H9 (cell line): ENCODE data around the gene GEN1. TPM values are rescaled to one million over a fixed set of nuclear protein-coding genes. Genes with fewer than 3 reads are reported as not detected.

ENCODE experiments used
- DNase-seq: peaks from one replicate; pipeline ENCODE4 v3.0.0-alpha.2; 2017
- H2AFZ ChIP-seq: one replicate; pipeline ENCODE4 v1.6.1; 2013; ENCODE audit warnings: mild to moderate bottlenecking, low read length, control low read depth, moderate library complexity
- H2AK5ac ChIP-seq: 2 replicates; pipeline ENCODE4 v1.6.1; 2013; ENCODE audit warnings: low read length, control low read depth, mixed read lengths; ENCODE audit not compliant: insufficient read length
- H2BK120ac ChIP-seq: one replicate; pipeline ENCODE4 v1.6.1; 2013; ENCODE audit warnings: low read depth, mild to moderate bottlenecking, low read length, control low read depth, inconsistent platforms; ENCODE audit not compliant: poor library complexity, severe bottlenecking
- H2BK12ac ChIP-seq: 2 replicates; pipeline ENCODE4 v1.6.1; 2013; ENCODE audit warnings: low read length, control low read depth, mixed read lengths, low read depth; ENCODE audit not compliant: insufficient read length
- H2BK15ac ChIP-seq: 2 replicates; pipeline ENCODE4 v1.6.1; 2013; ENCODE audit warnings: low read depth, low read length, control low read depth
- H2BK20ac ChIP-seq: one replicate; pipeline ENCODE4 v1.6.1; 2013; ENCODE audit warnings: low read depth, mild to moderate bottlenecking, low read length, control low read depth, inconsistent platforms; ENCODE audit not compliant: poor library complexity, severe bottlenecking
- H2BK5ac ChIP-seq: 2 replicates; pipeline ENCODE4 v1.6.1; 2013; ENCODE audit warnings: low read length, control low read depth, mixed read lengths; ENCODE audit not compliant: insufficient read length
- H3K14ac ChIP-seq: 2 replicates; pipeline ENCODE4 v1.6.1; 2013; ENCODE audit warnings: low read length, control low read depth; ENCODE audit not compliant: insufficient read depth
- H3K18ac ChIP-seq: 2 replicates; pipeline ENCODE4 v1.6.1; 2013; ENCODE audit warnings: low read depth, mild to moderate bottlenecking, mixed read lengths, low read length, control low read depth; ENCODE audit not compliant: insufficient read length
- H3K23ac ChIP-seq: 2 replicates; pipeline ENCODE4 v1.6.1; 2013; ENCODE audit warnings: low read length, control low read depth, mixed read lengths, low read depth; ENCODE audit not compliant: insufficient read length
- H3K23me2 ChIP-seq: 2 replicates; pipeline ENCODE4 v1.6.1; 2013; ENCODE audit warnings: low read depth, mild to moderate bottlenecking, mixed read lengths, low read length, control low read depth; ENCODE audit not compliant: insufficient read length, poor library complexity, severe bottlenecking
- H3K27ac ChIP-seq: 2 replicates; pipeline ENCODE4 v1.5.1; 2013; ENCODE audit warnings: low read length, control low read depth, mixed read lengths, low read depth; ENCODE audit not compliant: insufficient read length
- H3K27me3 ChIP-seq: 2 replicates; pipeline ENCODE4 v1.6.1; 2013; ENCODE audit warnings: low read length, control low read depth, inconsistent platforms; ENCODE audit not compliant: insufficient read depth
- H3K4ac ChIP-seq: 2 replicates; pipeline ENCODE4 v1.6.1; 2013; ENCODE audit warnings: low read depth, mild to moderate bottlenecking, control low read depth, inconsistent platforms, low read length, moderate library complexity
- H3K4me1 ChIP-seq: 2 replicates; pipeline ENCODE4 v1.6.1; 2013; ENCODE audit warnings: low read length, control low read depth, inconsistent platforms; ENCODE audit not compliant: insufficient read depth
- H3K4me2 ChIP-seq: 2 replicates; pipeline ENCODE4 v1.6.1; 2013; ENCODE audit warnings: low read length, control low read depth, mixed read lengths; ENCODE audit not compliant: insufficient read length, insufficient read depth
- H3K56ac ChIP-seq: 2 replicates; pipeline ENCODE4 v1.6.1; 2013; ENCODE audit warnings: low read depth, mild to moderate bottlenecking, mixed read lengths, low read length, control low read depth; ENCODE audit not compliant: insufficient read length
- H3K79me1 ChIP-seq: 2 replicates; pipeline ENCODE4 v1.6.1; 2013; ENCODE audit warnings: low read depth, mild to moderate bottlenecking, moderate library complexity, low read length, control low read depth, inconsistent platforms; ENCODE audit not compliant: insufficient read depth, poor library complexity, severe bottlenecking
- H3K79me2 ChIP-seq: 2 replicates; pipeline ENCODE4 v1.6.1; 2013; ENCODE audit warnings: low read length, control low read depth, inconsistent platforms; ENCODE audit not compliant: insufficient read depth
- H3K9ac ChIP-seq: 2 replicates; pipeline ENCODE4 v1.6.1; 2013; ENCODE audit warnings: low read length, control low read depth, mixed read lengths; ENCODE audit not compliant: insufficient read length; ENCODE audit errors: extremely low read depth
- H3K9me3 ChIP-seq: one replicate; pipeline ENCODE4 v1.6.1; 2013; ENCODE audit warnings: low read depth, low read length, inconsistent platforms; ENCODE audit not compliant: control insufficient read depth
- H3T11ph ChIP-seq: one replicate; pipeline ENCODE4 v1.6.1; 2013; ENCODE audit warnings: mild to moderate bottlenecking, low read length, control low read depth, inconsistent platforms
- H4K20me1 ChIP-seq: one replicate; pipeline ENCODE4 v1.6.1; 2013; ENCODE audit not compliant: control insufficient read depth, insufficient read length, insufficient read depth
- H4K5ac ChIP-seq: 2 replicates; pipeline ENCODE4 v1.6.1; 2013; ENCODE audit warnings: low read depth, mild to moderate bottlenecking, mixed read lengths, low read length, control low read depth; ENCODE audit not compliant: insufficient read length
- H4K8ac ChIP-seq: replicated peaks from 2 replicates; pipeline ENCODE4 v1.6.1; 2013; ENCODE audit warnings: low read length, control low read depth, mixed read lengths, low read depth; ENCODE audit not compliant: insufficient read length
- H4K91ac ChIP-seq: 2 replicates; pipeline ENCODE4 v1.6.1; 2013; ENCODE audit warnings: low read depth, mild to moderate bottlenecking, moderate library complexity, mixed read lengths, low read length, control low read depth; ENCODE audit not compliant: insufficient read length
- H3K27ac Mint-ChIP-seq, 3 experiments: 2 replicates in 2 of 3; 3 replicates in 1 of 3; pipeline ENCODE4 v1.8.0; 2020 to 2021; ENCODE audit warnings: mixed read lengths in 3 of 3, mild to moderate bottlenecking in 1 of 3, moderate library complexity in 1 of 3
- H3K27me3 Mint-ChIP-seq: 2 replicates; pipeline ENCODE4 v1.8.0; 2021; ENCODE audit warnings: low read depth, mild to moderate bottlenecking, moderate library complexity, mixed read lengths
- H3K36me3 Mint-ChIP-seq, 3 experiments: 2 replicates in 2 of 3; 3 replicates in 1 of 3; pipeline ENCODE4 v1.8.0; 2020 to 2021; ENCODE audit warnings: low read depth in 3 of 3, mixed read lengths in 3 of 3; ENCODE audit not compliant: insufficient read depth in 1 of 3
- H3K4me1 Mint-ChIP-seq, 2 experiments: 2 replicates each; pipeline ENCODE4 v1.8.0; 2020; ENCODE audit warnings: mixed read lengths in 2 of 2
- H3K4me3 Mint-ChIP-seq, 2 experiments: 2 replicates in 1 of 2; 3 replicates in 1 of 2; pipeline ENCODE4 v1.8.0; 2020 to 2021; ENCODE audit warnings: mild to moderate bottlenecking in 2 of 2, mixed read lengths in 2 of 2, moderate library complexity in 1 of 2
- H3K9me3 Mint-ChIP-seq, 2 experiments: 2 replicates in 1 of 2; 3 replicates in 1 of 2; pipeline ENCODE4 v1.8.0; 2020; ENCODE audit warnings: mild to moderate bottlenecking in 2 of 2, mixed read lengths in 2 of 2, moderate library complexity in 1 of 2
- CTCF ChIP-seq: fragments of 200-600 bp; sonication (generic); conservative IDR thresholded peaks from 3 replicates; pipeline ENCODE4 v1.8.0; 2021; ENCODE audit warnings: antibody characterized with exemption, mild to moderate bottlenecking
- WGBS: extraction: QIAGEN DNeasy Blood & Tissue Kit; methylation state at CpG from one replicate; pipeline ENCODE4 v1.1.7; 2013; ENCODE audit warnings: missing lambda C conversion rate, low lambda C conversion rate, mixed read lengths; ENCODE audit not compliant: insufficient read length; ENCODE audit errors: extremely low coverage; 5-methylcytosine and 5-hydroxymethylcytosine counted together
- total RNA-seq: library from RNA; stranded (reverse); gene quantifications from 2 replicates; pipeline ENCODE4 v1.2.1, GENCODE V29; 2021

Gene GEN1
- total RNA-seq, 1 experiment from 2014 or later, result 28.1 TPM

GRCh38 chr2:17803497-17803896 is 49.6 kb downstream of the GEN1 start:
- peaks cover 7% of the 10 kb centered on the region for H3K27me3 Mint-ChIP-seq

More at GRCh38 chr2:17803497-17803896, 49.6 kb downstream of the GEN1 start:
- TF ChIP-seq CTCF, result no peak
- H2AFZ ChIP-seq, result no peak overlapping the region
- H3K79me1 ChIP-seq, result no peaks in the 10 kb centered on the region
- no peak overlapping the region for H3K4ac ChIP-seq
- no peak overlapping the region for H2AK5ac ChIP-seq
- no peak overlapping the region for H3K56ac ChIP-seq
- H3K4me3 Mint-ChIP-seq, result no peak overlapping the region
- H3K27me3 ChIP-seq, result no peaks in the 10 kb centered on the region
- WGBS, result no CpG with 5 or more reads among the region's 3 CpGs
- H3K14ac ChIP-seq, result no peak overlapping the region
- H3K9me3 Mint-ChIP-seq, result no peaks in the 10 kb centered on the region
- no peaks in the 10 kb centered on the region; the same call in 1 of the 2 replicates for H3K4me1 ChIP-seq
- H3K9ac ChIP-seq, result no peak overlapping the region
- peaks cover 0 to 4% of the 10 kb centered on the region in 2 experiments; a peak in 1 of 4 replicates for H3K4me1 Mint-ChIP-seq
- no peaks in the 10 kb centered on the region for H4K20me1 ChIP-seq
- H3T11ph ChIP-seq, result no peak overlapping the region
- no peaks in the 10 kb centered on the region for H3K9me3 ChIP-seq
- no peak overlapping the region for H4K91ac ChIP-seq
- H2BK15ac ChIP-seq, result no peak overlapping the region
- H2BK5ac ChIP-seq, result no peak overlapping the region
- H3K4me2 ChIP-seq, result no peak overlapping the region
- no peaks in the 10 kb centered on the region for H3K36me3 Mint-ChIP-seq
- no peak overlapping the region for H2BK12ac ChIP-seq
- H4K5ac ChIP-seq, result no peak overlapping the region
- no peak overlapping the region for H4K8ac ChIP-seq
- no peak overlapping the region for H3K18ac ChIP-seq
- no peak overlapping the region for H2BK120ac ChIP-seq
- no peaks in the 10 kb centered on the region for H3K23me2 ChIP-seq
- H3K79me2 ChIP-seq, result no peaks in the 10 kb centered on the region
- H3K23ac ChIP-seq, result no peak overlapping the region
- no peak for DNase-seq
- no peak overlapping the region for H3K27ac Mint-ChIP-seq
- no peak overlapping the region for H2BK20ac ChIP-seq
- H3K27ac ChIP-seq, result no peak overlapping the region
